Measurements from ENCODE around the gene SELENOP. TPM values are rescaled to one million over a fixed set of nuclear protein-coding genes. Genes with fewer than 3 reads are reported as not detected.
A peak's percentile ranks its signal among the peaks of the same experiment; 100 is the strongest.

The SELENOP gene
- total and polyA plus RNA-seq, 2 of the 13 experiments (the other 11 are each of a cell fraction or from before 2014, with no cell fraction given), result 1,895 to 2,083 TPM

DNA sequence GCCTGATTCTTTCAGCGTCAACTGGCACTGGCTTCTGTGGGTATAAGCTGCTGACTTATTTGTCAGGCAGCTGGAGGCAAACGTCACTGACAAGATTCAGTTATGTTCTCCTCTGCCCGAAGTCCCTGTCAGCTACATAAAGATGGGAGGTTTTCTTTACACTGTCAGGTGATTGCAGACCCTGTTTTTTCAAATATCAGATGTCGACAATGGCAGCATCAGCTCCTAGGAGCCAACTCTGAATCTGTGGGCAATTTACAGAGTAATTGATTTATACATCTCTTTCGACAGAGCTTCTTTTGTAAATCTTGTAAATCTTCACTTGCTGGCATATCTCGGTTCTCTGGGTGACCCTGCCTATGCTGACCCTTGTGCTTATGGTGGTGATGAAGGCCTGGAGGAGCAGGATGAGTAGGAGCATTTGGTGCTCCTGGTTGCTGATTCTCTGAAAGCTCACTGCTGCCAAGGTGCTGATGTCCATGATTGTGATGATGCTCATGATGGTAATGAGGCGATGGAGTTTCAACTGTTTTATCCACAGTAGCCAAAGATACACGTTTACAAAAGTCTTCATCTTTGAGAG, 10.9 kb downstream of the SELENOP start (continued):
- TF ChIP-seq, protein P1, sequence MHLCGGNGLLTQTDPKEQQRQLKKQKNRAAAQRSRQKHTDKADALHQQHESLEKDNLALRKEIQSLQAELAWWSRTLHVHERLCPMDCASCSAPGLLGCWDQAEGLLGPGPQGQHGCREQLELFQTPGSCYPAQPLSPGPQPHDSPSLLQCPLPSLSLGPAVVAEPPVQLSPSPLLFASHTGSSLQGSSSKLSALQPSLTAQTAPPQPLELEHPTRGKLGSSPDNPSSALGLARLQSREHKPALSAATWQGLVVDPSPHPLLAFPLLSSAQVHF (CRISPR knock-in tag; IDR thresholded peaks at IDR 0.05), result peak; percentile 46; the same call in 1 of the 2 replicates
- TF ChIP-seq NFE2L1 (CRISPR knock-in tag; IDR thresholded peaks at IDR 0.05; ENCODE audit: borderline replicate concordance) (no peak), ZNF607 (CRISPR knock-in tag; IDR thresholded peaks at IDR 0.05; ENCODE audit: borderline replicate concordance) (no peak), YEATS4 (CRISPR knock-in tag; IDR thresholded peaks at IDR 0.05; ENCODE audit: borderline replicate concordance) (no peak), TRIM24 (CRISPR knock-in tag; IDR thresholded peaks at IDR 0.05) (no peak), ZBTB20 (CRISPR knock-in tag; IDR thresholded peaks at IDR 0.05; ENCODE audit: borderline replicate concordance, low read depth) (no peak), ZNF562 (CRISPR knock-in tag; IDR thresholded peaks at IDR 0.05; ENCODE audit: borderline replicate concordance) (peak; percentile 78; the same call in 1 of the 2 replicates), WIZ (CRISPR knock-in tag; IDR thresholded peaks at IDR 0.05) (0 out of 2 replicates have a peak, but pooled peaks have one; percentile 31), SMYD3 (CRISPR knock-in tag; IDR thresholded peaks at IDR 0.05) (0 out of 2 replicates have a peak, but pooled peaks have one; percentile 69), TBL1XR1 (IDR thresholded peaks at IDR 0.05; ENCODE audit: borderline replicate concordance, low read length, partially characterized antibody) (no peak), IKZF4 (CRISPR knock-in tag; IDR thresholded peaks at IDR 0.05; ENCODE audit: borderline replicate concordance, low read depth, not compliant biosample characterization) (no peak), NRL (CRISPR knock-in tag; IDR thresholded peaks at IDR 0.05; ENCODE audit: borderline replicate concordance) (no peak)
- TF ChIP-seq, protein P2, sequence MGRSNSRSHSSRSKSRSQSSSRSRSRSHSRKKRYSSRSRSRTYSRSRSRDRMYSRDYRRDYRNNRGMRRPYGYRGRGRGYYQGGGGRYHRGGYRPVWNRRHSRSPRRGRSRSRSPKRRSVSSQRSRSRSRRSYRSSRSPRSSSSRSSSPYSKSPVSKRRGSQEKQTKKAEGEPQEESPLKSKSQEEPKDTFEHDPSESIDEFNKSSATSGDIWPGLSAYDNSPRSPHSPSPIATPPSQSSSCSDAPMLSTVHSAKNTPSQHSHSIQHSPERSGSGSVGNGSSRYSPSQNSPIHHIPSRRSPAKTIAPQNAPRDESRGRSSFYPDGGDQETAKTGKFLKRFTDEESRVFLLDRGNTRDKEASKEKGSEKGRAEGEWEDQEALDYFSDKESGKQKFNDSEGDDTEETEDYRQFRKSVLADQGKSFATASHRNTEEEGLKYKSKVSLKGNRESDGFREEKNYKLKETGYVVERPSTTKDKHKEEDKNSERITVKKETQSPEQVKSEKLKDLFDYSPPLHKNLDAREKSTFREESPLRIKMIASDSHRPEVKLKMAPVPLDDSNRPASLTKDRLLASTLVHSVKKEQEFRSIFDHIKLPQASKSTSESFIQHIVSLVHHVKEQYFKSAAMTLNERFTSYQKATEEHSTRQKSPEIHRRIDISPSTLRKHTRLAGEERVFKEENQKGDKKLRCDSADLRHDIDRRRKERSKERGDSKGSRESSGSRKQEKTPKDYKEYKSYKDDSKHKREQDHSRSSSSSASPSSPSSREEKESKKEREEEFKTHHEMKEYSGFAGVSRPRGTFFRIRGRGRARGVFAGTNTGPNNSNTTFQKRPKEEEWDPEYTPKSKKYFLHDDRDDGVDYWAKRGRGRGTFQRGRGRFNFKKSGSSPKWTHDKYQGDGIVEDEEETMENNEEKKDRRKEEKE (IDR thresholded peaks at IDR 0.05), result no peak
- TF ChIP-seq, protein P3, sequence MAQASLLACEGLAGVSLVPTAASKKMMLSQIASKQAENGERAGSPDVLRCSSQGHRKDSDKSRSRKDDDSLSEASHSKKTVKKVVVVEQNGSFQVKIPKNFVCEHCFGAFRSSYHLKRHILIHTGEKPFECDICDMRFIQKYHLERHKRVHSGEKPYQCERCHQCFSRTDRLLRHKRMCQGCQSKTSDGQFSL (CRISPR knock-in tag; IDR thresholded peaks at IDR 0.05), result no peak
- TF ChIP-seq, protein P4, sequence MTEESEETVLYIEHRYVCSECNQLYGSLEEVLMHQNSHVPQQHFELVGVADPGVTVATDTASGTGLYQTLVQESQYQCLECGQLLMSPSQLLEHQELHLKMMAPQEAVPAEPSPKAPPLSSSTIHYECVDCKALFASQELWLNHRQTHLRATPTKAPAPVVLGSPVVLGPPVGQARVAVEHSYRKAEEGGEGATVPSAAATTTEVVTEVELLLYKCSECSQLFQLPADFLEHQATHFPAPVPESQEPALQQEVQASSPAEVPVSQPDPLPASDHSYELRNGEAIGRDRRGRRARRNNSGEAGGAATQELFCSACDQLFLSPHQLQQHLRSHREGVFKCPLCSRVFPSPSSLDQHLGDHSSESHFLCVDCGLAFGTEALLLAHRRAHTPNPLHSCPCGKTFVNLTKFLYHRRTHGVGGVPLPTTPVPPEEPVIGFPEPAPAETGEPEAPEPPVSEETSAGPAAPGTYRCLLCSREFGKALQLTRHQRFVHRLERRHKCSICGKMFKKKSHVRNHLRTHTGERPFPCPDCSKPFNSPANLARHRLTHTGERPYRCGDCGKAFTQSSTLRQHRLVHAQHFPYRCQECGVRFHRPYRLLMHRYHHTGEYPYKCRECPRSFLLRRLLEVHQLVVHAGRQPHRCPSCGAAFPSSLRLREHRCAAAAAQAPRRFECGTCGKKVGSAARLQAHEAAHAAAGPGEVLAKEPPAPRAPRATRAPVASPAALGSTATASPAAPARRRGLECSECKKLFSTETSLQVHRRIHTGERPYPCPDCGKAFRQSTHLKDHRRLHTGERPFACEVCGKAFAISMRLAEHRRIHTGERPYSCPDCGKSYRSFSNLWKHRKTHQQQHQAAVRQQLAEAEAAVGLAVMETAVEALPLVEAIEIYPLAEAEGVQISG (CRISPR knock-in tag; IDR thresholded peaks at IDR 0.05), result peak; percentile 24; the same call in 1 of the 2 replicates
- TF ChIP-seq, protein P5, sequence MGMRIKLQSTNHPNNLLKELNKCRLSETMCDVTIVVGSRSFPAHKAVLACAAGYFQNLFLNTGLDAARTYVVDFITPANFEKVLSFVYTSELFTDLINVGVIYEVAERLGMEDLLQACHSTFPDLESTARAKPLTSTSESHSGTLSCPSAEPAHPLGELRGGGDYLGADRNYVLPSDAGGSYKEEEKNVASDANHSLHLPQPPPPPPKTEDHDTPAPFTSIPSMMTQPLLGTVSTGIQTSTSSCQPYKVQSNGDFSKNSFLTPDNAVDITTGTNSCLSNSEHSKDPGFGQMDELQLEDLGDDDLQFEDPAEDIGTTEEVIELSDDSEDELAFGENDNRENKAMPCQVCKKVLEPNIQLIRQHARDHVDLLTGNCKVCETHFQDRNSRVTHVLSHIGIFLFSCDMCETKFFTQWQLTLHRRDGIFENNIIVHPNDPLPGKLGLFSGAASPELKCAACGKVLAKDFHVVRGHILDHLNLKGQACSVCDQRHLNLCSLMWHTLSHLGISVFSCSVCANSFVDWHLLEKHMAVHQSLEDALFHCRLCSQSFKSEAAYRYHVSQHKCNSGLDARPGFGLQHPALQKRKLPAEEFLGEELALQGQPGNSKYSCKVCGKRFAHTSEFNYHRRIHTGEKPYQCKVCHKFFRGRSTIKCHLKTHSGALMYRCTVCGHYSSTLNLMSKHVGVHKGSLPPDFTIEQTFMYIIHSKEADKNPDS (CRISPR knock-in tag; IDR thresholded peaks at IDR 0.05), result no peak
- TF ChIP-seq, protein P6, sequence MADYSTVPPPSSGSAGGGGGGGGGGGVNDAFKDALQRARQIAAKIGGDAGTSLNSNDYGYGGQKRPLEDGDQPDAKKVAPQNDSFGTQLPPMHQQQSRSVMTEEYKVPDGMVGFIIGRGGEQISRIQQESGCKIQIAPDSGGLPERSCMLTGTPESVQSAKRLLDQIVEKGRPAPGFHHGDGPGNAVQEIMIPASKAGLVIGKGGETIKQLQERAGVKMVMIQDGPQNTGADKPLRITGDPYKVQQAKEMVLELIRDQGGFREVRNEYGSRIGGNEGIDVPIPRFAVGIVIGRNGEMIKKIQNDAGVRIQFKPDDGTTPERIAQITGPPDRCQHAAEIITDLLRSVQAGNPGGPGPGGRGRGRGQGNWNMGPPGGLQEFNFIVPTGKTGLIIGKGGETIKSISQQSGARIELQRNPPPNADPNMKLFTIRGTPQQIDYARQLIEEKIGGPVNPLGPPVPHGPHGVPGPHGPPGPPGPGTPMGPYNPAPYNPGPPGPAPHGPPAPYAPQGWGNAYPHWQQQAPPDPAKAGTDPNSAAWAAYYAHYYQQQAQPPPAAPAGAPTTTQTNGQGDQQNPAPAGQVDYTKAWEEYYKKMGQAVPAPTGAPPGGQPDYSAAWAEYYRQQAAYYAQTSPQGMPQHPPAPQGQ (CRISPR knock-in tag; IDR thresholded peaks at IDR 0.05; ENCODE audit: borderline replicate concordance), result no peak
